Umbilical cord (tissue), 2 donors: ENCODE data around the gene ABCC5. TPM values are rescaled to one million over a fixed set of nuclear protein-coding genes. Genes with fewer than 3 reads are reported as not detected.
"Not testable (repeated sequence)": the region's sequence is repeated elsewhere in the genome, so short reads cannot be mapped to it uniquely, and the experiment has no call there.

Experiments
- DNase-seq: peaks from one replicate; pipeline ENCODE4 v3.0.0-alpha.2; 2015; ENCODE audit warnings: low spot score
- total RNA-seq: library from RNA; depleted of rRNA; stranded (reverse); fragments of >200 nt; gene quantifications from one replicate; pipeline ENCODE4 v1.2.3, GENCODE V29; 2014; ENCODE audit warnings: low replicate concordance; ENCODE audit not compliant: insufficient read depth

Gene ABCC5
- total RNA-seq, 1 donor from 2014 or later, result 19.7 TPM

DNA sequence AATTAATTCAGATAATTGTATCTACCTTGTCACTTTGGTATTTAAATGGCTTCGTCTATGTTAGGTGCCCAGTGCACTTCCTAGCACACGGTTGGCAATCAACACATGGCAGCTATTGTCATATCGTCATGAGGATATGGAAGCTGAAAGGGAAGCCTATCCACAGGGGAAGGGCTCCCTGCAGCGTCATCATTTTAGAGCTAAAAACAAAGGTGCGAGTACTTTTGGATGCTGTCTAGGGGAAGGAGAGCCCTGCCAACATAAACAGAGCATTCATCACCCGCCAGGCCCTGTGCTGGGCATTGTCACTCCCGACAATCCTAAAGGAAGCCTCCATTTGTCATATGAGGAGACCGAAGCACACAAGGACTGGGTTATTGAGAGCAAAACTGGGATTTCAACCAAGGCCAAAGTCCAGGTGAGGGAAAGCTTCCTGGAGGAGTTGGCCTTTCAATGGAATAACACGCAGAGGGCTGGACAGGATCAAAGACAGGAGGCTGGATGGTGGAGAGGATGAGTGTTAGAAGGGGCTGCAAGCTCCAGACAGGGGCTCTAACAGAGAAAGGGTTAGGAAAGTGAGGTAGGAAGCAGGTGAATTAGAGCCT lies 125.0 kb downstream of the ABCC5 start:
- DNase-seq, result no peak

DNA sequence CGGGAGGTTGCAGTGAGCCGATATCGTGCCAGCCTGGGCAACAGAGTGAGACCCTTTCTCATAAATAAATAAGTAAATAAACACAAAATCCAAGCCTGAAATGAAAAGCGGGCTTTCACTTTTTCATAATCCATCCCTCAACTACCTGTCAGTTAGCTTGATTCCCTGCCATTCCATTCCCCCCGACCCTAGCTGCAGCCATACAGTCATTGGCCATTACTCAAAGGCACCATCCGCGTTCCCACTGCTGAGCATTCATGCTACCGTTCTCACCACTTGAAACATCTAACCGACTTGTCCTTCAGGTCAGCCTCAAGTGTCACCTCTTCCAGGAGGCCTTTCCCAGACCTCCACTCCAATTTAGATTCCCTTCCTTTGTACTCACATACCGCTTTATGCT lies 131.9 kb downstream of the ABCC5 start:
- DNase-seq, result no peak

DNA sequence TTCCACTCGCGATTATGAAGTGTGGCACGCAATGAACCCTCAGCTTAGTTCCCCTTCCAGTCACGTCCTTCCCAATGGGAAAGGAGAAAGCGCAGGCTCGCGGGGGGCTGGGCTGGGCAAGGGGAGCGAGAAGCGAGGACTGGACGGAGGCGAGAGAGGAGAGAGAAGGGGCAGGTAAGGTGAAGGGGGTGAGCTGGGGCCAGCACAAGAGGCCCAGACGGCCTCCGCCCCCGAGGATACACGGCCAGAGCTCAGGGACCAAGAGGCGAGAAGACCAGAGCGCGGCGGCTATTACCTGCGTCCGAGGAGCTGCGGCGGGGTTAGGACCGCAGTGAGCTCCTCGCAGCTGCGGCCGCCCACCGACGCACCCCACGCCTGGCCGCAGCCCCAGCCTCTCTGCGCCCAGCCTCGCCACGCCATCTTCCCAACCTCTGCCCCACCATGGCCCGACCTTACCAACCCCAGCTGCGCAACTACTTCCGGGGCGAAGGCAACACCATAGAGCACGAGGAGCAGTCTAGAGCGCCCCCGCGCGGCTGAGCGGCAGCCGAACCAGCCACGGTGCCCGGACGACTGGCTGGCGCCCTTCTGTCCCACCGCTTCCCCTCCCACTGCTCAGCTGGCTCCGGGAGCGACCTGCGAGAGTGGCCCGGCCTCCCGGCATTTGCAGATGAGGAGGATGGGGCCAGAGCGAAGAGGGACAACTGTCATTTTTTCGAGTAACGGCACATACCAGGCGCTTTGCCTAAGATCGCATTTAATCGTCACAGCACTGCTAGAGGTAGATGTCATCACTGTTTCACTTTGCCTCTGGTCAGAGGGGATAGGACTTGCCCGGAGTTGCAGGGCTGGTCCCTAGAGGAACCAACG lies 133.0 kb downstream of the ABCC5 start, which contains the start of gene PARL:
TSS of gene PARL (minus strand) at position 454 of the 870 bp plus-strand sequence. CDS start at position 420, 34 bp downstream.
- DNase-seq, result peak; percentile 96

DNA sequence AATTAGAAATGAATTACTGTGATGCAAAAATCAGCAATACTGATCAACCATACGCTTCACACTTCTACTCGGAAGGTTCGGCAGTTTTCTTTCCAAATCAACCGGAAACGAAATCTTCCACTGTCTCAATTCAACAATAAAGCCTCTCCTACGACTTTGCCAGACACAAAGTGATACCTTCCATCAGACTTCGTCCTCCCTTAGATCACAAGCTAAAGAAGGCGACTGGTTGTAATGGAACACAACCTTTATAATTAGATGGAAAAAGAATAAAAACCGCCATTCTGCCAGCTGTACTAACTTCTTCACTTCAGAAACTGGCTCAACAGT lies 133.6 kb downstream of the ABCC5 start:
- no peak for DNase-seq

DNA sequence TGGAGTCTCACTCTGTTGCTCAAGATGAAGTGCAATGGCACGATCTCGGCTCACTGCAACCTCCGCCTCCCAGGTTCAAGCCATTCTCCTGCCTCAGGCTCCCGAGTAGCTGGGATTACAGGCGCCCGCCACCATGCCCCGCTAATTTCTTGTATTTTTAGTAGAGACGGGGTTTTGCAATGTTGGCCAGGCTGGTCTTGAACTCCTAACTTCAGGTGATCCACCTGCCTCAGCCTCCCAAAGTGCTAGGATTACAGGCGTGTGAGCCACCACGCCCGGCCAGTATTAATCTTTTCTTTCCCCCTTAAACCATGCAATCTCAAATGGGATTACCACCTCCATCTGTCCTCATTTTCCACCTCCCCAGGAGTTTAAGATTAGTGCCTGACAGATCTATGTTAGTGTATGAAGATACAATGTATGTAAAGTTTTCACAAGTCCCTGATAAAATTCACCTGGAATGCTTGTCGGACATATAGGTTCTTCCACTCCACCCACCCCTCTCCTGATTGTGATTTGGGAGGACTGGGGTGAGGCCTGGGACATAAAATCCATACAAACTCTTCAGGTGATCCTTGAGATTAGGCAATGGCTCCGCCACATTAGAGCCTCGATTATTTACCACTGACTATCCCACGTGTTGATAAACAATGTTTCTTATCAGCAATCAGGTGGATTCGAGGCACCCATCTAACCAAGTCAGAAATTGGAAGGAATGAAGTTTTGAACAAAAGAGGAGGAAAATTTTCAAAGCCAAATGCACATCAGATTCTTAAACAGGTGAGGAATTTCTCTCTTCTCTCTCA lies 134.2 kb downstream of the ABCC5 start:
- no peak for DNase-seq

DNA sequence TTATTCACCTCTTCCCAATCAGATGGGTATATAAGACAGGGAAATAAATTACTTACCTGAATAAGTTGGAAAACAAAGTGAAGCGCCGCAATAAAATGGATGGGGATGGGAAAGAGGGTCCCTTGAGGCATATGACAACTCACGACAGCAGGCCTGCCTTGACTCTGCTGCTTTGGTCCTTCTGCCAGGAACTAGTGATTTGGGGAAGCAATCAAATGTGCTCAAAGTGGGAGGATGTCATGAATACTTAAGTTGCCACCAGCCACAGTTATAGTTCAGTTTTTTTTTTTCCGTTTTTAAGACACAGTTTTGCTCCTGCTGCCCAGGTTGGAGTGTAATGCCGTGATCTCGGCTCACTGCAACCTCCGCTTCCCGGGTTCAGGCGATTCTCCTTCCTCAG lies 137.6 kb downstream of the ABCC5 start:
- no peak for DNase-seq

DNA sequence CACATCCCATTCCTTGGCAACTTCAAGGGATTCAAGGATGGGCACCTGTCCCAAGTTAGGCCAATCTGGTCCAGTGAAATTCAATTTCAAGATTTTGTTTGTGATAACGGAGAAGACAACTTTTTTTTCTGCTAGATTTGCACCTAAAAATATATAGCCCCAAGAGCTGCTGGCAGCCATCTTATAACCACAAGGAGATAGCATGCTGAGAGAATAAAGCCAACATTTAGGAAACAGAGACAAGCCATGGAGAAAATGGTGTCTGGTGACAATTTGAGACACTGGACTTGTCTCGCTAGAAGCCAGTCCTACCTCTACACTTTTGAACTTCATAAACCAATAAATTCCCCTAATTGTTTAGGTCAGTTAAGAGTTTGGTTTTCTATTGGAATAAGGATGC lies 138.4 kb downstream of the ABCC5 start:
- DNase-seq, result no peak

DNA sequence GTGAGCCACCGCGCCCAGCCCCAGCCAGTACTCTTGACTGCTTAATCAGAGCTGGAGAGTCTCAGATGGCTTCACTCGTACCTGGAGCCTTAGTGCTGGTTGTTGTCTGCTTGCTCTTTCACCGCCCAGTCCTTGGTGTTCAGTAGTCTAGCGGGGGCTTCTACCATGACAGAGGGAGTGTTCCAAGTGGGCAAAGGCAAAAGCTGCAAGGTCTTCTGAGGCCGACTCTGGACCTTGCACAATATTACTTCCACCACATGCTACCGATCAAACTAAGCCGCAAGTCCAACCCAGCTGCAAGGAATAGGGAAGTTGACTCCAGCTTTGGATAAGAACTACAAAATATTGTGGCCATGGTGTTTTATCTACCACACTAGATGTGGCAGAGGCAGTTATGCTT lies 139.6 kb downstream of the ABCC5 start:
- peak; percentile 40 for DNase-seq

DNA sequence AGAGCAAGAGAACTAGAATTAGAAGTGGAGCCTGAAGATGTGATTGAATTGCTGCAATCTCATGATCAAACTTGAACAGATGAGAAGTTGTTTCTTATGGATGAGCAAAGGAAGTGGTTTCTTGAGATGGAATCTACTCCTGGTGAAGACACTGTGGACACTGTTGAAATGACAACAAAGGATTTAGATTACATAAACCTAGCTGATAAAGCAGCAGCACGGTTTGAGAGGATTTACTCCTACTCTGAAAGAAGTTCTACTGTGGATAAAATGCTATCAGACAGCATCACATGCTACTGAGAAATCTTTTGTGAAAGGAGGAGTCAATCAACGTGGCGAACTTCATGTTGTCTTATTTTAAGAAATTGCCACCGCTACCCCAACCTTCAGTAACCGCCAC lies 140.5 kb downstream of the ABCC5 start:
- not testable (repeated sequence) for DNase-seq

DNA sequence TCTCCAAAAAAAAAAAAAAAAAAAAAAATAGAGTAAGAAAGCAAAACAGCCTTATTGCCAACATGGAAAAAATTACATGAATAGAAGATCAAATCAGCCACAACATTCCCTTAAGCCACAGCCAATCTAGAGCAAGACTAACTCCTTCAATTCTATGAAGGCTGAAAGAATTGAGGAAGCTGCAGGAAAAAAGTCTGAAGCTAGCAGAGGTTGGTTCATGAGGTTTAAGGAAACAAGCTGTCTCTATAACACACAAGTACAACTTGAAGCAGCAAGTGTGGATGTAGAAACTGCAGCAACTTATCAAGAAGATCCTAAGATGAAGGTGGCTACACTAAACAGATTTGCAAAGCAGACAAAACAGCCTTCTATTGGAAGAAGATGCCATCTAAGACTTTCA lies 142.3 kb downstream of the ABCC5 start:
- DNase-seq, result no peak

DNA sequence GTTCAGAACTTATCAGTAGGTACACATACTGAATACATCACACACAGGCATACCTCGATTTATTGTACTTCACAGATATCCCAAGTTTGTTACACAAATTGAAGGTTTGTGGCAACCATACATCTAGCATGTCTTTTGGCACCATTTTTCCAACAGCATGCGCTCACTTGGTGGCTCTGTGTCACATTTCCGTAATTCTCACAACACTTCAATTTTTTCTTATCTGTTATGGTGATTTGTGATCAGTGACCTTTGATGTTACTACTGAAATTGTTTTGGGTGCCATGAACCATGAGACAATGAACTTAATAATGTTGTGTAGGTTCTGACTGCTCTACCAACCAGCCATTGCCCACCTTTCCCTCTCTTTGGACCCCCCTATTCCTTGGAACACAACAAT lies 143.8 kb downstream of the ABCC5 start:
- no peak for DNase-seq

DNA sequence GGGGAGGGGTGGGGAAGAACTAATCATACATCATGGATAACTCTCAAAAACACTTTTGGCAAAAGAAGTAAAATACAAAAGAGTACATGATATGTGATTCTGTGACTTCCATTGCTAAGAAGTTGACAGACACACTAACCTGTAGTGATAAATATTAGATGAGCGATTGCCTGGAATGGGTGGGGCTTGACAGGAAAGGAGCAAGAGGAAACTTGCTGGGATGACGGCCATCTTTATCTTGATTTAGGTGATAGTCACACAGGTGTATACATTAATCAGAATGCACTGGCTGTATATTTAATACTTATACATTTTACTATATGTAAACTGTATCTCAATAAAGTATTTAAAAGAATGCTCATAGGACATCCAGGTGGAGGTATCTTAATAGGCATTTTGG lies 146.1 kb downstream of the ABCC5 start:
- DNase-seq, result no peak

DNA sequence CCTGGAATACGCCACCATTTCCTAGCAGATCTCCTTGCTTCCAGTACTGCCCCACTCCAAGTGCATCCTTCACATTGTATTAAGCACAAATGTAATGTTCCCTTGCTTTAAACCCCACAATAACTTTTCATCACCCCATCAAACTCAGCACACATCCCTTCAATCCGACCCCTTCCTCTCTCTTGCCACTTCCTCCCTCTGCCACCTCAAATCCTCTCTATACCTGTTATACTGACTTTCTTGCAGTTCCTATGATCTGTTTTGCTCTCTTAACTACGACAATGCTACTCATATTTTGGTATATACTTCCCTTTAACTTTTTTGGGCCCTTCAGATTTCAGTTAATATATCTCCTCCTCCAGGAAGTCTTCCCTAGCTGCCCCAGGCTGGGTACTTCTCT lies 147.1 kb downstream of the ABCC5 start:
- no peak for DNase-seq

Other genes with a start within 250 kb of the ABCC5 start
- 5.8 TPM for gene MAP6D1, start 192.3 kb downstream of the ABCC5 start, total RNA-seq
- gene PARL, start 133.0 kb downstream of the ABCC5 start, total RNA-seq, result 50.1 TPM
- gene HTR3D, start 13.9 kb upstream of the ABCC5 start, total RNA-seq, result not detected
- not detected for gene HTR3C, start 35.2 kb upstream of the ABCC5 start, total RNA-seq
- 0.72 TPM for gene HTR3E, start 79.2 kb upstream of the ABCC5 start, total RNA-seq
- 24.3 TPM for gene EIF2B5, start 117.5 kb upstream of the ABCC5 start, total RNA-seq
- 28.9 TPM for gene DVL3, start 137.5 kb upstream of the ABCC5 start, total RNA-seq
- gene AP2M1, start 157.0 kb upstream of the ABCC5 start, total RNA-seq, result 287 TPM
- gene ABCF3, start 168.3 kb upstream of the ABCC5 start, total RNA-seq, result 45.3 TPM
- 1.7 TPM for gene VWA5B2, start 211.7 kb upstream of the ABCC5 start, total RNA-seq
- 27.7 TPM for gene ALG3, start 231.1 kb upstream of the ABCC5 start, total RNA-seq
- gene EEF1AKMT4, start 231.8 kb upstream of the ABCC5 start, total RNA-seq, result not detected
- gene CAMK2N2, start 243.7 kb upstream of the ABCC5 start, total RNA-seq, result not detected